Measurements from ENCODE around the gene HOXA1.

- TF ChIP-seq POLR2AphosphoS5 (IDR thresholded peaks at IDR 0.05; ENCODE audit: low read depth, low read length), result no peak
- no peak for TF ChIP-seq USF2 (IDR thresholded peaks at IDR 0.05; ENCODE audit: low read length)
- TF ChIP-seq EZH2 (IDR thresholded peaks at IDR 0.05; ENCODE audit: low read depth, low read length, severe bottlenecking), result no peak
- no peak for TF ChIP-seq TEAD4 (IDR thresholded peaks at IDR 0.05; ENCODE audit: low read depth, low read length)
- TF ChIP-seq CBX5 (IDR thresholded peaks at IDR 0.05; ENCODE audit: low read depth, low read length), result no peak
- no peak for TF ChIP-seq POLR2A (IDR thresholded peaks at IDR 0.05; ENCODE audit: control extremely low read depth in 1 of 2, low read depth in 2 of 2, low read length in 2 of 2)
- no peak for TF ChIP-seq KDM5A (IDR thresholded peaks at IDR 0.05; ENCODE audit: low read length)
- TF ChIP-seq SRF (IDR thresholded peaks at IDR 0.05; ENCODE audit: low read depth, low read length), result no peak
- no peak for TF ChIP-seq CTCF (IDR thresholded peaks at IDR 0.05; ENCODE audit: control extremely low read depth in 1 of 3, insufficient read depth in 1 of 3, low read depth in 1 of 3, low read length in 3 of 3)
- TF ChIP-seq BRCA1 (IDR thresholded peaks at IDR 0.05; ENCODE audit: low read depth, low read length), result no peak
- TF ChIP-seq TAF7 (optimal IDR thresholded peaks at IDR 0.05; ENCODE audit: borderline replicate concordance, low read depth, low read length), result no peak
Measured at GRCh38 chr7:27099453-27100370, 3.9 kb upstream of the HOXA1 start.
